NCI-H2227 (cell line): ENCODE results near the gene PPP1R2.

ENCODE experiments used
- DNase-seq: peaks from one replicate; lab custom pipeline; 2025; ENCODE audit not compliant: unreplicated experiment; lab: John Stamatoyannopoulos, UW

The PPP1R2 gene

DNA sequence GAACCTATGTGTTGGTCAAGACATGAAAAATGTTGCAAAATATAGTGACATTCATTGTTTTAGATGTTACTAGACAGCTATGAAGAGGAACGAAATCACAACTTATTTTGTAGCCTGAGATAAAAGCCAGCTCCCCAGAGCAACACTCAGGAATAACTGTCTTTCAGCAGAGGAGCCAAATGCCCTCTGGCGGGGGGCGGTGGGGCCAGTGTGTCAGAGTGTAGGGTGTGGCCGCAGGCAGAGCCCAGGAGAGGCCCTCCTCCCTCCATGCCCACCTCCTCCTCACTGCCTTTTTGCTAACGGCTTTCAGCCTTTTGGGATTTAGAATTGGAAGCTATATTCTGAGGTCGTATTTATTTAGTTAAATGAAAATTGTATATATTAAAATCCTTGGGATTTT, 23.7 kb upstream of the PPP1R2 start:
- DNase-seq: peak; percentile 31

DNA sequence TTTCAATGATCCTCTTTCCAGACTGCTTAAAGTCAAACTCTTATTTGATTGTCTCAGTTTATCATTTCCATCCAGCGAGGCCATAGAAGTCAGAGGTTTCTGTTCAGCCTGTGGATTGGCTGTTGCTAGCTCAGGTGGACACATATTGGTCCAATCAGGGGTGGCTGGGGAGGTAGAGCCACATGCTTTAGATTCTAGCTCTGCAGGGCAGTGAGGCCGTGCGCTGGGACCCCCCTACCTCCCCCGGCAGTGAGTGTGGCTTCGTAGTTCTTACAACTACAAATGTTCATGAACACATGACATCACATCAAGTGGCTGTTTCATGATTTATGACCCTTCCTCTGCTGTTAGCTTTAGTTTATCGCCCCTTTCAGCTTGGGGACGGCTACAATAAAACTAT, 22.6 kb upstream of the PPP1R2 start:
- DNase-seq: no peak

DNA sequence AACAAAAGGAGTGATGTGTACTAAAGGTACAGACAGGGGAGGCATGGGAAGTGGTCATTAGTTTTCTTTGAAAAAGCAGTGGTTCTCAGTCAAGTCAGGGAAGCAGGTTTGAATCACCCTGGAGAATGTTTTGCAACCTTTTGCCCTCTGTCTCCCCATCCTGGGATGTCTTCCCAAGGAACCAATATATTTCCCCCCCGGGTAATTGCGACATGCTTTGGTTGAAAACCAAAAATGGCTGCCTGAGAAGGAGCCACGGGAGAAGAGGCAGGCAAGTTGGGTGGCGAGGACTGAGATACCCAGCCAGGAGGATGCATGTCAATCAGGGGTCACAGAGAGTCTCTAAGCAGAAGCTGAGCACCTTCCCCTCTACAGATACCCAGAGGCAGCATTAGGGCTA, 20.2 kb upstream of the PPP1R2 start:
- no peak for DNase-seq

DNA sequence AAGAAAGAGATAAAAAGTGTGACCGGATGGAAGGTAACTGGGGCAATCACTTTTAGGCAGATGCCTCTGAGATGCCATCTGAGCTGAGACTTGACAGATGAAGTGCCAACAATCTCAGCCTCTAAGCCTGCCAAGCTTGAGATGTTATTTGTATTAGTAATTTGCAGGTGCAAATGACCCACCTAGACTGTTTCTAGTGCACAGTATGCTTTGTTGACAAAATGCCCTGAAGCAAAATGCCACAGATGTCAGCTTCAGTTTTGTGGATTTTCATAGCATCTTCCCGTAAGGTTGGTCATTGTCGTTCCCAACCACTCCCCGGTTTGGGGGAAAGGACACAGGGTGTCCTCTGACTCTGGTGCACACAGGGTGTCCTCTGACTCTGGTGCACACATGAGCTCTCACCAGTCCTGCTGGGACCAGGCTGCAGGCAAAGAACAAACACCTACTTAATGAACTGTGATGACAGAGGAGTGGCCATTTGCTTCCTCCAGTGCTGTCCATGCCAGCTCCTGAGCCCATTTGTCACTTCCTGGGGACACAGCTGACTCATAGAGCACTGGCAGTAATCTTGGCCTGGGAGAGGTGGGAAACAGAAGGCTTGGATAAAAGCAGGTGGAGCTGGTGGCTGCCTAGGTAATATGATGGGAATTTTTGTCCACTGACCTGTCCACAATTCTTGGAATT, 16.7 kb upstream of the PPP1R2 start:
- DNase-seq: no peak

DNA sequence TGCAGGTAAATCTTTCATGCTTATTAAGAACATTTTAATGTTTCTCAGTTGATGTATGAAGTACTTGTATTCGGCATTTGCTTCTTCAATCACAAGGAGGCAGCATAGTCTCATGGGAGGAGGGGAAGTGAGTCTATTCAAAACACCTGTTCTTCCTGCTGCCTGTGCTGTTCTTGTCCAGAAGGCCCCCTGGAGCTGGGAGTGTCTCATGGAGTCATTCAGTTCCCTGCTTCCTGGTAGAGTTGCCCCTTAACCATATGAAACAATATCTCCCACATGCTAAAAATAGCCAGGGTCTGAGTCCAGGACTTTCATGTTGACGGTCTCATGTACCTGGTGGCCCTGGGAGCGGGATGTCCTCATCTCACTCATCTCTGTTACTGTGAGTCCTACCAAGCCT, 15.5 kb upstream of the PPP1R2 start:
- peak; percentile 56 for DNase-seq

GRCh38 chr3:195557322-195557721, 14.2 kb upstream of the PPP1R2 start:
- peak; percentile 19 for DNase-seq

- DNase-seq: no peak
These were observed 13.3 kb upstream of the PPP1R2 start for GRCh38 chr3:195556390-195556789.

GRCh38 chr3:195555110-195555509, 12.0 kb upstream of the PPP1R2 start:
- no peak for DNase-seq

DNA sequence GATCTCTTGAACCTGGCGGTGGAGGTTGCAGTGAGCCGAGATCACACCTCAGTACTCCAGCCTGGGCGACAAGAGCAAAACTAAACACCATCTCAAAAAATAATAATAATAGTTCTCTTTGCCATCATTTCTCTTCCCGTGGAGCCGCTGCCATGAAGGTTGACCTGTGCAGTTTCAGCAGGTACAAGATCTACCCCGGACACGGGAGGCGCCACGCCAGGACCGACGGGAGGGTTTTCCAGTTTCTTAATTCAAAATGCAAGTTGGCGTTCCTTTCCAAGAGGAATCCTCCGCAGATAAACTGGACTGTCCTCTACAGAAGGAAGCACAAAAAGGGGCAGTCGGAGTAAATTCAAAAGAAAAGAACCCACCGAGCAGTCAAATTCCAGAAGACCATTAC, 11.3 kb upstream of the PPP1R2 start:
- DNase-seq: no peak

DNA sequence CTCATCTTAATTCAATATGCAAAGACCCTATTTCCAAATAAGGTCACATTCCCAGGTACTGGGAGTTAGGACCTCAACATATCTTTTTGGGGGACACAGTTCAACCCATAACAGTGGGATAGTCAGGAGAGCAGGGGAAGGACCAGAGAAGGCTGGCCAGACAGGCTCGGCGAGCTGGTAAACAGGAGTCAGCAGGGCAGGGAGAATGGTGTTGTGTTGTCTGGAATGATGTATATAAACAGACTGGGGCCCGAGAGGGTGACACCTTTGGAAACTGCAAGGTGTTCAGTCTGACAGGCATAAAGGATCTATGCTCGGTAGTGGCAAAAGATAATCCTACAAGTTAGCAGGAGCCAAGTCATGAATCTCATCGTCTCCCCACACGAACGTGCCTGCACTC, 10.1 kb upstream of the PPP1R2 start:
- DNase-seq: no peak

GRCh38 chr3:195551381-195551978, 8.4 kb upstream of the PPP1R2 start:
- DNase-seq: no peak

DNA sequence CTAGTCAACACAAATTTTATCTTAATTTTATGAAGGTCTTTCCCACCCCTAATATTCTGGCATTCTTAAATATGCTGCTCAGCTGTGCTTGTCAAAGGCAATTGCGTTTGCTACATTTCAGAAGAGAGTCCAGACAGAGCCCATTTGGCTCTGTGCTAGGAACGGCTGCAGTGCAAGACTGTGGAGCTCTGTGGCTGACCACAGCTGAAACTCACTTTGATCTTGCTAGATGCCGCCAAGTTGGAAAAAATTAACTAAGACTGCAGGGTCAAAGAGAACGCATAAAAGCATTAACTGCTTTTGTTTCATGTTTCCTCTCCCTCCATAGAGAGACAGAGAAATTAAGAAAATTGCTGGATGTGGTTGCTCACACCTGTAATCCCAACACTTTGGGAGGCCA, 7.6 kb upstream of the PPP1R2 start:
- DNase-seq: no peak

- no peak for DNase-seq
These were observed 6.9 kb upstream of the PPP1R2 start for GRCh38 chr3:195549931-195550519.

GRCh38 chr3:195548987-195549386, 5.9 kb upstream of the PPP1R2 start:
- no peak for DNase-seq

- no peak for DNase-seq
These were observed 5.4 kb upstream of the PPP1R2 start for GRCh38 chr3:195548501-195548900.

DNA sequence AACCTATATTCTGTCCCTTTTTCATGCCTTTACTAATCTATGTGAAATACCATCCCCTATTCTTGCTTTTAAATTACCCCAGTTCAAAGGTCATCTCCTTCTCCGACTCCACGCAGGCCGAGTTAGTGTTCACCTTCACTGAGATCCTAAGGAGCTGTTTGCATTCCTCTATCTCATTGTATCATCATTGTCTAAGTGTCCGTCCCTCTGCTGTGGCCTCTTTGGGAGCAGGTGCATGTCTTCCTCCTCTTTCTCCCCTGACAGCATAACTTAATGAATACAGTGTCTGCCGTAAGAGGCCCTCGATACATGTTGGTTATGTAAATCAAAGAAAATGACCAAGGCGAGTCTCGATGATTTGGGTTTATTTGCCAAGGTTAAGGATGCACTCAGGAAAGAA, 4.9 kb upstream of the PPP1R2 start:
- peak; percentile 11 for DNase-seq

GRCh38 chr3:195546130-195546560, 3.0 kb upstream of the PPP1R2 start:
- DNase-seq: no peak

DNA sequence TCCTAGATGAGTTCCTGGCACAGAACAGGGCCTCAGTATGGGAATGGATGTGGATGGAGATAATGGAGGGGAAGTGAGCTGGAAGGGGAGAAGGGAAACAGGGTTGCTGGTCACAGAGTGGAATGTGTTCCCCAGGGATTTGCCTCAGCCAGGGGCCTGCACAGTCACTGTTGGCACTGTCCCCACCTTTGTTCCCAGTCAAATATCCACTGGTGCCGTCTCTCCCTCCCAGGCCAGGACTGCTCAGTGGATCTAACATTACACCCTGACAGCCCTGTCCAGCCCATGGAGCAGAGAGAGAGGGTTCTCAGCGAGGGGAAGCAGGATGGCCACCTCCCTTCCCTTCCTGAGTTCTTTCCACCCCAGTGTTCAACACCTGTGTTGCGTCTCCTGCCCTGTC, 1.5 kb upstream of the PPP1R2 start:
- DNase-seq: no peak

- no peak for DNase-seq
These were observed 1.1 kb upstream of the PPP1R2 start for GRCh38 chr3:195544230-195544536.

- DNase-seq: peak; percentile 77
These were observed 540 bp upstream of the PPP1R2 start for GRCh38 chr3:195543500-195544229.

GRCh38 chr3:195542316-195542697, 818 bp downstream of the PPP1R2 start:
- DNase-seq: peak; percentile 16

DNA sequence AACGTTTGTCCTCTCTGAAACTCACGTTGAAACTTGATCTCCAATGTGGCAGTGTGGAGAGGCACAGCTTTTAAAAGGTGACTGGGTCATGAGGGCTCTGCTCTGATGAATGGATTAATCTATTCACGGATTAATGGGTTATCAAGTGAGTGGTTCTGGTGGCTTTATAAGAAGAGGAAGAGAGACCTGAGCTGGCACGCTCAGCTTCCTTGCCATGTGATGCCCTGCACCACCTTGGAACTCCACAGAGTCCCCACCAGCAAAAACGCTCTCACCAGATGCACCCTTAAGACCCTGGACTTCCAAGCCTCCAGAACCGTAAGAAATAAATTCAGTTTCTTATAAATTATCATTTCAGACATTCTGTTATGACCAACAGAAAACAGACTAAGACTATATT, 2.6 kb downstream of the PPP1R2 start:
- no peak for DNase-seq
